Measurements from ENCODE around the gene STXBP6.

DNA sequence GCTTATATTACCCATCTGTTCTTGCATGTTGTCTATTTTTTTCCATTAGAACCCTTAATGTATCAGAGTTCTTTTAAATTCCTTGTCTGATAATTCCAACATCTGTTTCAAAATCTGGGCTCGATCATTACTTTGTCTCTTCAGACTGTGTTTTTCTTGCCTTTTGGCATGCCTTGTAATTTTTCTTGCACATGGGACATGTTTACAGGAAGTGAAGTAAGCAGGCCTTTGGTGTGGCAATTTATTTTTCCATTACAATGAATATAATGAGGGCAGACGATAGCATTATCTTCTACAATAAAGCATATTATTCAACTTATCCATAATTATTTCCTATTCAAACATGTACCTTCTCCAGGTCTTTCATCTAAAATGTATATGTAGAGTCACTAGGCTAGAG is 48.3 kb downstream of the STXBP6 start:
- TF ChIP-seq, protein P1, sequence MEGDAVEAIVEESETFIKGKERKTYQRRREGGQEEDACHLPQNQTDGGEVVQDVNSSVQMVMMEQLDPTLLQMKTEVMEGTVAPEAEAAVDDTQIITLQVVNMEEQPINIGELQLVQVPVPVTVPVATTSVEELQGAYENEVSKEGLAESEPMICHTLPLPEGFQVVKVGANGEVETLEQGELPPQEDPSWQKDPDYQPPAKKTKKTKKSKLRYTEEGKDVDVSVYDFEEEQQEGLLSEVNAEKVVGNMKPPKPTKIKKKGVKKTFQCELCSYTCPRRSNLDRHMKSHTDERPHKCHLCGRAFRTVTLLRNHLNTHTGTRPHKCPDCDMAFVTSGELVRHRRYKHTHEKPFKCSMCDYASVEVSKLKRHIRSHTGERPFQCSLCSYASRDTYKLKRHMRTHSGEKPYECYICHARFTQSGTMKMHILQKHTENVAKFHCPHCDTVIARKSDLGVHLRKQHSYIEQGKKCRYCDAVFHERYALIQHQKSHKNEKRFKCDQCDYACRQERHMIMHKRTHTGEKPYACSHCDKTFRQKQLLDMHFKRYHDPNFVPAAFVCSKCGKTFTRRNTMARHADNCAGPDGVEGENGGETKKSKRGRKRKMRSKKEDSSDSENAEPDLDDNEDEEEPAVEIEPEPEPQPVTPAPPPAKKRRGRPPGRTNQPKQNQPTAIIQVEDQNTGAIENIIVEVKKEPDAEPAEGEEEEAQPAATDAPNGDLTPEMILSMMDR (IDR thresholded peaks at IDR 0.05; ENCODE audit: low read depth, low read length) = no peak
- no peak for TF ChIP-seq EZH2phosphoT487 (IDR thresholded peaks at IDR 0.05; ENCODE audit: low read depth)
